ENCODE measurements around the gene BCKDHA. TPM values are rescaled to one million over a fixed set of nuclear protein-coding genes. Genes with fewer than 3 reads are reported as not detected.
"Not testable (repeated sequence)": the region's sequence is repeated elsewhere in the genome, so short reads cannot be mapped to it uniquely, and the experiment has no call there.

The BCKDHA gene
- total and polyA plus RNA-seq, 10 donors: 10.3 to 55.6 (median 29.1) TPM

DNA sequence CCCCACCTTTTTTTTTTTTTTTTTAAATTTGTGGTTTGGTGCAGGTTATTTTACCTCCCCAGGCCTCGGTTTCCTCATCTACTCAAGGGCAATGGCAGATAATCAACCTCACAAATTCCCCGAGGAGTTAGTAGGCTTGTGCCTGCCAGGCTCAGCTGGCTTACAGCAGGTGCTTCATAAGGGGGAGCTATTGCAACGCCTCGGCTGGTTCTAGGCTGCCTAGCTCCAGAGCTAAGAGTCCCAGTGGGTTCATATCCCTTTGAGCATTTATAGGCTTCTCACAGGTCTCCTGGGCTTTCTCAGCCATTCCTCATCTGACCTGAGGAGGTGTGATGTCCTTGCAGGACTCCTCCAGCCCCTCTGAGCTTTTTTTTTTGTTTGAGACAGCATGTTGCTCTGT, 10.6 kb downstream of the BCKDHA start:
- WGBS, 5 donors: 53 to 88% (median 59%) methylated on average over 4 of the region's 4 CpGs
- TF ChIP-seq, protein P1, sequence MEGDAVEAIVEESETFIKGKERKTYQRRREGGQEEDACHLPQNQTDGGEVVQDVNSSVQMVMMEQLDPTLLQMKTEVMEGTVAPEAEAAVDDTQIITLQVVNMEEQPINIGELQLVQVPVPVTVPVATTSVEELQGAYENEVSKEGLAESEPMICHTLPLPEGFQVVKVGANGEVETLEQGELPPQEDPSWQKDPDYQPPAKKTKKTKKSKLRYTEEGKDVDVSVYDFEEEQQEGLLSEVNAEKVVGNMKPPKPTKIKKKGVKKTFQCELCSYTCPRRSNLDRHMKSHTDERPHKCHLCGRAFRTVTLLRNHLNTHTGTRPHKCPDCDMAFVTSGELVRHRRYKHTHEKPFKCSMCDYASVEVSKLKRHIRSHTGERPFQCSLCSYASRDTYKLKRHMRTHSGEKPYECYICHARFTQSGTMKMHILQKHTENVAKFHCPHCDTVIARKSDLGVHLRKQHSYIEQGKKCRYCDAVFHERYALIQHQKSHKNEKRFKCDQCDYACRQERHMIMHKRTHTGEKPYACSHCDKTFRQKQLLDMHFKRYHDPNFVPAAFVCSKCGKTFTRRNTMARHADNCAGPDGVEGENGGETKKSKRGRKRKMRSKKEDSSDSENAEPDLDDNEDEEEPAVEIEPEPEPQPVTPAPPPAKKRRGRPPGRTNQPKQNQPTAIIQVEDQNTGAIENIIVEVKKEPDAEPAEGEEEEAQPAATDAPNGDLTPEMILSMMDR (IDR thresholded peaks at IDR 0.05 in 8 of 11, conservative IDR thresholded peaks at IDR 0.05 in 3 of 11): no peak
- no peak overlapping the region for H3K4me3 ChIP-seq
- H3K36me3 ChIP-seq: peaks cover 0 to 39% (median 19%) of the 10 kb centered on the region in 6 donors
- no peak for DNase-seq
- H3K27ac ChIP-seq: peak overlapping the region; percentile 7 to 88 (median 76)
- intact Hi-C loops (cut with DNase I; ENCODE audit: low total_unique reads): no loop called here
- H3K4me1 ChIP-seq: peaks cover 4 to 94% (median 43%) of the 10 kb centered on the region in 6 donors
- H3K27me3 ChIP-seq (replicated peaks in 1 of 7): no peaks in the 10 kb centered on the region
- H3K9me3 ChIP-seq: no peaks in the 10 kb centered on the region

GRCh38 chr19:41408846-41409245, 11.2 kb downstream of the BCKDHA start:
- intact Hi-C loops (cut with DNase I; ENCODE audit: low total_unique reads); DNase-seq; H3K27me3 ChIP-seq (replicated peaks in 1 of 7); H3K4me3 ChIP-seq; H3K9me3 ChIP-seq: not testable (repeated sequence)
- Histone ChIP-seq H3K4me1 (peaks cover 4 to 94% (median 43%) of the 10 kb centered on the region in 6 donors), H3K27ac (peak overlapping the region in 7 of 8 donors; percentile 58 to 88 (median 76)), H3K36me3 (peaks cover 0 to 39% (median 24%) of the 10 kb centered on the region in 6 donors)
- 70 to 94% (median 89%) methylated on average over 5 of the region's 5 CpGs for WGBS, 5 donors

DNA sequence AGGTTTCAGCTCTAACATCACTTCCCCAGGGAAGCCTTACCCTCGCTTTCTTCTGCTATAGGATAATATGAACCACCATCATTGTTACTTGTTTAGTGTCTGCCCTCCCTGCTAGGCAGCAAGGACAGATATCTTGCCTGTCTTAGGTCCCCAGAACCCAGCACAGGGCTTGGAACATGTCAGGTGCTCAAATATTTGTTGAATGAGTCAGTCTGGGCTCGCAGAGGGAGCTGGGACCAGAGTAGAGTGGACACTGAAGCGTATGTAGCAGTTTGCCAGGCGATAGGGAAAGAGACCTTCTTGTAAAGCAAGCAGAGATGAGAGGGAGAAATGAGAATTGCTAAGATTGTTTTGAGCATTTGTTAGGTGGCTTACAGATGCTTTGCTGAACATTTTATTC, 11.7 kb downstream of the BCKDHA start:
- WGBS, 5 donors: 72 to 86% (median 73%) methylated on average over 4 of the region's 4 CpGs
- Histone ChIP-seq H3K27me3 (replicated peaks in 1 of 7) (no peaks in the 10 kb centered on the region), H3K4me3 (peak overlapping the region in 1 of 8 donors; percentile 10), H3K27ac (peak overlapping the region in 7 of 8 donors; percentile 58 to 88 (median 76)), H3K9me3 (no peaks in the 10 kb centered on the region), H3K36me3 (peaks cover 0 to 41% (median 28%) of the 10 kb centered on the region in 6 donors), H3K4me1 (peaks cover 4 to 96% (median 45%) of the 10 kb centered on the region in 6 donors)
- intact Hi-C loops (cut with DNase I; ENCODE audit: low total_unique reads): no loop called here
- no peak for TF ChIP-seq POLR2A (IDR thresholded peaks at IDR 0.05)
- TF ChIP-seq, protein P1 (IDR thresholded peaks at IDR 0.05 in 8 of 11, conservative IDR thresholded peaks at IDR 0.05 in 3 of 11): no peak
- no peak for TF ChIP-seq POLR2AphosphoS5 (IDR thresholded peaks at IDR 0.05)
- no peak for DNase-seq

- WGBS, 5 donors: 88 to 93% (median 91%) methylated on average over 23 of the region's 23 CpGs
- no peak for DNase-seq
- Histone ChIP-seq H3K27me3 (replicated peaks in 1 of 7) (no peaks in the 10 kb centered on the region), H3K4me3 (no peak overlapping the region), H3K36me3 (peaks cover 0 to 51% (median 40%) of the 10 kb centered on the region in 6 donors), H3K27ac (peak overlapping the region; percentile 57 to 88 (median 72)), H3K4me1 (peaks cover 4 to 98% (median 48%) of the 10 kb centered on the region in 6 donors), H3K9me3 (no peaks in the 10 kb centered on the region)
- TF ChIP-seq, protein P1 (IDR thresholded peaks at IDR 0.05 in 8 of 11, conservative IDR thresholded peaks at IDR 0.05 in 3 of 11): no peak
- TF ChIP-seq POLR2AphosphoS5 (IDR thresholded peaks at IDR 0.05) (peak in 1 of 3 donors; percentile 15), POLR2A (IDR thresholded peaks at IDR 0.05) (no peak)
- intact Hi-C loops (cut with DNase I; ENCODE audit: low total_unique reads): no loop called here
These were observed 12.9 kb downstream of the BCKDHA start for GRCh38 chr19:41410336-41411054.

All from spleen (tissue), 11 donors.